ENCODE results near the gene BRS3. TPM values are rescaled to one million over a fixed set of nuclear protein-coding genes. Genes with fewer than 3 reads are reported as not detected.

Gene BRS3
- total RNA-seq, 2 donors from 2014 or later = not detected

- peak within 1 kb of the TSS; percentile 82 for H3K4me3 ChIP-seq
- H3K27ac ChIP-seq = peak within 1 kb of the TSS; percentile 87 to 89
- no peaks in the 10 kb centered on the region for H3K27me3 ChIP-seq (replicated peaks; ENCODE audit: insufficient read depth)
- no peak for DNase-seq (ENCODE audit: low spot score)
- H3K36me3 ChIP-seq = peaks cover 6% of the 10 kb centered on the region
- no peaks in the 10 kb centered on the region for H3K4me1 ChIP-seq (ENCODE audit: control insufficient read depth in 1 of 2, low read depth in 2 of 2)
- H3K9me3 ChIP-seq = no peaks in the 10 kb centered on the region
- TF ChIP-seq, protein P1, sequence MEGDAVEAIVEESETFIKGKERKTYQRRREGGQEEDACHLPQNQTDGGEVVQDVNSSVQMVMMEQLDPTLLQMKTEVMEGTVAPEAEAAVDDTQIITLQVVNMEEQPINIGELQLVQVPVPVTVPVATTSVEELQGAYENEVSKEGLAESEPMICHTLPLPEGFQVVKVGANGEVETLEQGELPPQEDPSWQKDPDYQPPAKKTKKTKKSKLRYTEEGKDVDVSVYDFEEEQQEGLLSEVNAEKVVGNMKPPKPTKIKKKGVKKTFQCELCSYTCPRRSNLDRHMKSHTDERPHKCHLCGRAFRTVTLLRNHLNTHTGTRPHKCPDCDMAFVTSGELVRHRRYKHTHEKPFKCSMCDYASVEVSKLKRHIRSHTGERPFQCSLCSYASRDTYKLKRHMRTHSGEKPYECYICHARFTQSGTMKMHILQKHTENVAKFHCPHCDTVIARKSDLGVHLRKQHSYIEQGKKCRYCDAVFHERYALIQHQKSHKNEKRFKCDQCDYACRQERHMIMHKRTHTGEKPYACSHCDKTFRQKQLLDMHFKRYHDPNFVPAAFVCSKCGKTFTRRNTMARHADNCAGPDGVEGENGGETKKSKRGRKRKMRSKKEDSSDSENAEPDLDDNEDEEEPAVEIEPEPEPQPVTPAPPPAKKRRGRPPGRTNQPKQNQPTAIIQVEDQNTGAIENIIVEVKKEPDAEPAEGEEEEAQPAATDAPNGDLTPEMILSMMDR (IDR thresholded peaks at IDR 0.05) = no peak
- ATAC-seq (ENCODE audit: insufficient number of reproducible peaks, low FRiP score, low read depth) = peak; percentile 34
These were observed 9.9 kb downstream of the BRS3 start, which contains the start of gene HTATSF1 for GRCh38 chrX:136497556-136498052. Gene HTATSF1 (plus strand): TSS chrX:136497592. CDS start chrX:136497685, 93 bp downstream.

DNA sequence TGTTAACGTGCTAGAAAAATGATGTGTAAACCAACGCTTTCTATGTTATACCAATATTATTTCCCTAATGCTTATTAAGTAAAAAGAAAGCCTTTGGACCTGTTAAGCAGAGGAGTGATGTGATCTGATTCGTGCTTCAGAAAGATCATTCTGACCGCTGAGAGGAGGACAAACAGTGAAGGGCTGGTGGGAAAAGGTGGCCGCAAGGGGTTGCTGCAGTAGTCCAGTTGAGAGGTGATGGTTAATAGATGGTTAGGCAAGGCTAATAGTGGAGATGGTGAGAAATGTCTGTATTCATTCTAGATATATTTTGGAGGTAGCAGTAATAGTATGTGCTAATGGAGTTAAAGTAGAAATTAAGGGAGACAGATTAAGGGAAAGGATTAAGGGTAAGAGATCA is 31.3 kb downstream of the BRS3 start:
- H3K9me3 ChIP-seq = no peaks in the 10 kb centered on the region
- no peak overlapping the region for H3K27ac ChIP-seq
- TF ChIP-seq, protein P1 (IDR thresholded peaks at IDR 0.05) = no peak
- no peak for DNase-seq (ENCODE audit: low spot score)
- no peak overlapping the region for H3K4me3 ChIP-seq
- H3K27me3 ChIP-seq (replicated peaks; ENCODE audit: insufficient read depth) = no peaks in the 10 kb centered on the region
- H3K36me3 ChIP-seq = no peaks in the 10 kb centered on the region
- no peaks in the 10 kb centered on the region for H3K4me1 ChIP-seq (ENCODE audit: control insufficient read depth in 1 of 2, low read depth in 2 of 2)
- no peak for ATAC-seq (ENCODE audit: insufficient number of reproducible peaks, low FRiP score, low read depth)

DNA sequence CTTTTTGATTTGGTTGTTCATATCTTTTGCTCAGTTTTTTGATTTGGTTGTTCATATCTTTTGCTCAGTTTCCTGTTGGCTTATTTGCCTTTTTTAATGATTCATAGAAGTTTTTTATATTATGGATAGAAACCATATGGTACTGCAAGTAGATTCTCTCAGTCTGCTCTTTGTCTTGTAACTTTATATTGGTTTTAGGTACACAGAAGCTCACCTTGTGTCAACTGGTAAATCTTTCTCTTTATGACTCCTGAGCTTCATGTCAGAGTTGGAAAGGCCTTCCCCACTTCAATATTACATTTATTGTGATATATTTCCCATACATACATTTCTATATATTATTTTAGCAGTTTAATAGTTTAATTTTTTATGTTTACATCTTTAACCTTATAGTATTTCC is 36.0 kb downstream of the BRS3 start:
- no peaks in the 10 kb centered on the region for H3K27me3 ChIP-seq (replicated peaks; ENCODE audit: insufficient read depth)
- no peak overlapping the region for H3K4me3 ChIP-seq
- H3K36me3 ChIP-seq = no peaks in the 10 kb centered on the region
- no peaks in the 10 kb centered on the region for H3K9me3 ChIP-seq
- ATAC-seq (ENCODE audit: insufficient number of reproducible peaks, low FRiP score, low read depth) = no peak
- TF ChIP-seq, protein P1 (IDR thresholded peaks at IDR 0.05) = no peak
- peaks cover 0 to 6% of the 10 kb centered on the region in 2 donors for H3K4me1 ChIP-seq (ENCODE audit: control insufficient read depth in 1 of 2, low read depth in 2 of 2)
- no peak overlapping the region for H3K27ac ChIP-seq
- DNase-seq (ENCODE audit: low spot score) = no peak

GRCh38 chrX:136525738-136526606 is 38.2 kb downstream of the BRS3 start:
- TF ChIP-seq, protein P1 (IDR thresholded peaks at IDR 0.05) = no peak
- H3K4me3 ChIP-seq = no peak overlapping the region
- no peaks in the 10 kb centered on the region for H3K36me3 ChIP-seq
- H3K27ac ChIP-seq = no peak overlapping the region
- no peaks in the 10 kb centered on the region for H3K9me3 ChIP-seq
- H3K27me3 ChIP-seq (replicated peaks; ENCODE audit: insufficient read depth) = no peaks in the 10 kb centered on the region
- peak; percentile 69 for ATAC-seq (ENCODE audit: insufficient number of reproducible peaks, low FRiP score, low read depth)
- H3K4me1 ChIP-seq (ENCODE audit: control insufficient read depth in 1 of 2, low read depth in 2 of 2) = peaks cover 0 to 6% of the 10 kb centered on the region in 2 donors
- DNase-seq (ENCODE audit: low spot score) = peak; percentile 33

GRCh38 chrX:136528645-136529315 is 41.0 kb downstream of the BRS3 start:
- H3K4me3 ChIP-seq = no peak overlapping the region
- no peaks in the 10 kb centered on the region for H3K36me3 ChIP-seq
- H3K27me3 ChIP-seq (replicated peaks; ENCODE audit: insufficient read depth) = no peaks in the 10 kb centered on the region
- ATAC-seq (ENCODE audit: insufficient number of reproducible peaks, low FRiP score, low read depth) (no peak), DNase-seq (ENCODE audit: low spot score) (no peak)
- TF ChIP-seq, protein P1 (IDR thresholded peaks at IDR 0.05) = no peak
- no peak overlapping the region for H3K27ac ChIP-seq
- no peaks in the 10 kb centered on the region for H3K9me3 ChIP-seq
- H3K4me1 ChIP-seq (ENCODE audit: control insufficient read depth in 1 of 2, low read depth in 2 of 2) = peaks cover 0 to 6% of the 10 kb centered on the region in 2 donors

Data from thoracic aorta (tissue), 2 donors.